Measurements from ENCODE around the gene CFI. TPM values are rescaled to one million over a fixed set of nuclear protein-coding genes. Genes with fewer than 3 reads are reported as not detected.

Gene CFI
- 0.57 and 2.2 TPM in 2 replicates for total RNA-seq

DNA sequence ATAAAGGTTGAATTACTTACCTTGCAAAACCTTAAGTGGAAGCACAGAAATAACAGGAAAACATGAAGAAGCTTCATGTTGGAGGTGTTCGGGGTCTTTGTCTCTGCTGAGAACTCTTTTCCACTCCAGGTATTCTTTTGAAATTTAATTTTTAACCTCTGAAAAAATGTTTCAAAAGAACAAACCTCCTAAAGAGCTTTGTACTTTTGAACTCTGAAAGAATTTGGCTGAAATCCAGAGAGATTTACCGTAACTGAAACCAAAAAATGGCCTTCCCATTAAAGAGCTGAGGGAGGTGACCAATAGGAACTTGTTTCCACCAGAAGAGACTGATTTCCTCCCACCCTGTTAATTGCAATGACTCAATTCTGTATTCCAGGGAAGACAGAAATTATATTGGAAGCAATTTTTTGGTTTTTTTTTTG lies at the start of gene CFI:
TSS of gene CFI (minus strand) at position 105 of the 425 bp plus-strand sequence. CDS start at position 77, 28 bp downstream.

DNA sequence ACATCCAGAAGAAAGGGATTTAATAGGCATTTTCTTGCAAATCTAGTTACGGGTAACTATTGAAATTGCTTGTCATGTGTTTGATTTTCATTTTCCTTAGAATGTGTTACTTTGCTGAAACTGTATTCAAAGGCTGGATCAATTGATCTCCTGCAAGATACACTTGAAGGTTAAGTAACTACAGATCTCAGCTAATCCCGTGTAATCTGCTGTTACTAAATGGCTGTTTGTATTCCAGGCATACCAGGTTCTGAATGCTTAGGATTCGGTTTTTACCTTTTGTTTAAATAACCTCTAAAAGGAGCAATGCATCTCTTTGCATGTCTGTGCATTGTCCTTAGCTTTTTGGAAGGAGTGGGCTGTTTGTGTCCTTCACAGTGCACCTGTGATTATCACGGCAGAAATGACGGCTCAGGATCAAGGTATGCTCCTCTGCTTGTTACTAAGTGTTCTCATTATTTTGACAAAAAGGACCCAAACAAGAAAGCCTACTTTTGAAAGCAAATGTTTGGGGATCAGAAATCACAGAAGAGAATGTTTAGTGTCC lies 46.2 kb upstream of the CFI start, which contains the start of gene LRIT3:
TSS of gene LRIT3 (plus strand) at position 212 of the 547 bp plus-strand sequence. CDS start at position 307, 95 bp downstream.

DNA sequence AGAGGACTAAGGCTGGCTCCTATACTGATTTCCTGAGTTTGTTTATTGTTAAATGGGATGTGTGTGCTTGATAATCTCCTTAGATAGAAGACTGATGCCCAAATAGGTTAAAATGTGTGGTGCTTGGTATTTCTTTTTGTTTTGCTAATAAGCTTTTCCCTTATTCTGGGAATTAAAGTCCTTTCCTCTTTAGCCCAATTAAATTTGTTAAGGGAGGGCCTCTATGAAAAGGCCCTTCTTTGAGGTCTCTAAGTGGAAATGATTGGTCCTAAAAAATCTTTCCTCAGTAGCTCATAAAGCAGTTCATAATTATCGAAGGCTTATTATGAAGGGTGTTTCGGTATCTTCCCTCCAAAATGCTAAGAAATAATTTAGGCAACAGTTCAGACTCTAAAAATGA lies 25.9 kb upstream of the CFI start, which contains the start of gene RRH:
TSS of gene RRH (plus strand) at position 301 of the 400 bp plus-strand sequence. CDS start at position 357, 56 bp downstream.

DNA sequence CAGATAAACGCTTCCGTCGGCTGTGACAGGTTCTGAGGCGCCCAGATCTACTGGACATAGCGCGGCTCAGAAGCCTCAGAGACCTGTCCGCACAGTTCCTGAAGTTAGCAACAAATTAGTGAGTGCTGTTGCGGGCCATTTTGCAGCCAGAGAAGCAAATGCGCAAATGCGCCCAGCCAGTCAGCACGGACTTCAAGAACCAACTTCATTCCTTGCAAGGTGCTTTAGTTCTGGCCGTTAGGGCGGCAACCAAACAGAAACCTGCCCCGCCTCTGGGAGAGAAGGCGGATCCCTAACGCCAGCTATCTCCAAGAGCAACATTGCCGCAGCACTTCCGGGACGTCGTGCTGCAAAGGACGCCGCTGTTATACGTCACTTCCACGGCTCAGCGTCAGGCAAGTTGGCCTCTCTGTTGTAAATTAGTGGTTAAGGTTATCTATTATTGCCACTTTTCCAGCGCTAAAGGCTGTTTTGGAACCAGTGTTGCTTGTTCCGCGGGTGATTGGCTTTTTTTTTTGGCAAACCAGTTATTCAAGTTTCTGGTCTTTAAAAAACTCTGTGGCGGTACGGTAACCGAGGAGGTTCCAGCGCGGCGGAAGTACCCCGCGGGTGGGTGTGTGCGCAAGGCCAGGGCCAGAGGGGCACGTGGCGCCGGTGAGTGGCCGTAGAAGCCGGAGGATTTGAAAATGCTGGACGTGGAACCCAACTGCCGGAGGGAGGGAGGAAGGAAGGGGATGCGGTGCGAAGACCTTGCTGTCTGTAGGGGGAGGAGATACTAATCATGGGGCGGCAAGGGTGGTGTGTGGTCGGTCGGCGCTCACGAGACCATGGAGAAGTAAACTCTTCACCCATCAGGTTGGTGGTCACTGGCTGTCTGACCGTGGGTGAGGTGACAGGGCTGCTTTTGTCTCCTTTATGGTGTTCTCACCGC lies 13.6 kb upstream of the CFI start, which contains the start of gene GAR1:
TSS of gene GAR1 (plus strand) at position 612 of the 931 bp plus-strand sequence. CDS start 403 bp downstream, outside the sequence.

DNA sequence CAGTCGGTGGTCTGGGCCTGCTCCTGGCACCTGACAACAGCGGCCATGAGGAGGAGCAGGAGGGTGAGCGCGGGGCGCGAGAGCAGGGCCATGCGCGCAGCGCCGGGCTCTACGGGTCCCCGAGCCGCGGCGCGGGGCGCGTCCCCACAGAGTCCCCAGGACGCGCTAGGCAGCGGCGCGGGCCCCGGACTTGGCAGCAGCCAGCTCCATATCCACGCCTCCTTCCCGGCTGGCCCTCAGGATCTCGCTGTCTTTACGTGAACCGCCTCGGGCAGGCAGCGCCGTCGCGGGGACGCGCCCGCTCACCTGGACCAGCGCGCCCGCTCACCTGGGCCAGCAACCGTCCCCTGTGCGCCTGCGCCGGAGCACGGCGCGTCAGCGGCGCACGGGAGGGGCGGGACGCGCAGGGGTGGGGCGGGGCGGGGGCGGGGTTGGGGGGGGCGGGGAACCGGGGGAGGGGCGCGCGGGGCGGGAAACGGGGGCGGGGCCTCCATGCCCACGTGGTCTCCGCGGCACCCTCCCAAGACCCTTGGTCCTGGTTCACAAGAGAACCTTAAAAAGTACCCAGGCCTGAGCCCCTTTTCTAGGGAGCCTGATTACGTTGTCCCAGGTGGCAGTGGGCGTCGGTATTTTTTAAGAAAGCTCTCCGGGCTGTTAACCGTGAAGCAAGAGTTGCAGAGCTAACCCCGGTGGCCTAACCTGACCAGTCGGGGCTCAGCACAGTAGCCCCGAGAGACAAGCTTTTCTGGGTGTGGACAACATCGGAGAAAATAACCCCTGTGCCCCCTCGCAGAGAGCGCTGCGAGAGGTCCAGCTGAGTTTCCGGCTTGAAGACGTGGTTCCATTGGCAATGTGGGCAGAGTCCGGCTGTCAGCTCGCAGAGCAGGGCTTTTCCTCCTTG lies 71.8 kb downstream of the CFI start, which contains the start of gene PLA2G12A:
TSS of gene PLA2G12A (minus strand) at position 353 of the 901 bp plus-strand sequence. CDS start at position 92, 261 bp downstream.

DNA sequence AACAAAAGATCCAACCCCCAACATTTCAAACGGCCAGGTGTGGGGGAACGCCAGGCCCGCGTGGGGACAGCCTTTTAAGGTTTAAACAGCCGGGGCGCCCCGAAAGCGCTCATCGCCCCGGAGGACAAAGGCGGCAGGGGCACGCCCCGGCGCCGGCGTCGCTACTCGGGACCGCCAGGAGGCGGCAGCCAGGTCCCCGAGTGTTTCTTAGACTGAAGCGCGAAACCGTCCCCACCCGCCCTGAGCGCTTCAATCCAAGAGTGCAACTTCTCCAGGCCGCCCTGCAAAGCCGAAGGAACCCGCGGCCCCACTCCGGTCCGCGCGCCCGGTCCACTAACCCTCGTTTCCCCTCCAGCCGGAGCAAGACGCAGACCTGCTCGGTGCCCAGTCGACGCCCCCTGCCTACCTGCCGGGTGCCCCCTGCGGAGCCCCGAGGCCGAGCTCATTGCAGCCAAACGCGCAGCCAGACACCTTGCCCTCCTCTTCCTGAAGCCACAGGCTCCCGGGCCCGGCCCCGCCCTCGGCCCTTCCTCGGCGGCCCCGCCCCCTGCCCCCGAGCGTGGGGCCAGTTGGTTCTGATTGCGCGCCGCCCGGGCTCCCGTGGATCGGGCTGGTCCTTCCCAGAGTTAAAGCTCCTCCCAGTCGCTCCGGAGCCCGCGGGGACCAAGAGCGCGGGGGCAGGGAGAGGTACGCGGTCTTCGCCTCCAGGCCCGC lies 98.7 kb downstream of the CFI start, which contains the start of gene CASP6:
TSS of gene CASP6 (minus strand) at position 496 of the 714 bp plus-strand sequence. CDS start at position 446, 50 bp downstream.

Other genes with a start within 250 kb of the CFI start
- gene MCUB, start 241.8 kb downstream of the CFI start, total RNA-seq: 9.0 and 15.5 TPM in 2 replicates
- 7.4 and 23.5 TPM in 2 replicates for gene CASP6, start 98.6 kb downstream of the CFI start, total RNA-seq
- gene PLA2G12A, start 71.9 kb downstream of the CFI start, total RNA-seq: 10.7 and 50.7 TPM in 2 replicates
- gene GAR1, start 13.8 kb upstream of the CFI start, total RNA-seq: 4.3 and 5.5 TPM in 2 replicates
- gene RRH, start 26.0 kb upstream of the CFI start, total RNA-seq: 0.14 TPM in 1 of 2 replicates, not detected in the other
- under 0.01 TPM in 1 of 2 replicates, not detected in the other for gene LRIT3, start 46.1 kb upstream of the CFI start, total RNA-seq
- gene EGF, start 110.9 kb upstream of the CFI start, total RNA-seq: 0.22 and 1.6 TPM in 2 replicates